Activated CD8-positive, alpha-beta T cell treated with anti-CD3 and anti-CD28 coated beads for 36 hours (primary cell): Measurements from ENCODE around the gene ST3GAL3. TPM values are rescaled to one million over a fixed set of nuclear protein-coding genes. Genes with fewer than 3 reads are reported as not detected.

Source experiments
- ATAC-seq: fragments of 200-7000 bp; cut with Tn5 transposase; one replicate; pipeline ENCODE4 v1.10.0; 2021; ENCODE audit warnings: mild to moderate bottlenecking, moderate library complexity
- CTCF ChIA-PET: fragments of 350-600 bp; sonication (Branson Sonifier 250); formaldehyde crosslinking; loops from one replicate; lab custom pipeline; 2021; ENCODE audit warnings: antibody characterized with exemption; lab: Charles Lee
- POLR2A ChIA-PET: fragments of 350-600 bp; sonication (Branson Sonifier 250); formaldehyde crosslinking; loops from one replicate; lab custom pipeline; 2021; ENCODE audit warnings: antibody characterized with exemption; lab: Charles Lee
- DNase-seq: peaks from one replicate; pipeline ENCODE4 v3.0.0-alpha.2; 2020
- H3K27ac Mint-ChIP-seq: one replicate; pipeline ENCODE4 v1.8.0; 2021; ENCODE audit warnings: mild to moderate bottlenecking, mixed read lengths
- H3K27me3 Mint-ChIP-seq: one replicate; pipeline ENCODE4 v1.8.0; 2021; ENCODE audit warnings: mixed read lengths
- H3K36me3 Mint-ChIP-seq: one replicate; pipeline ENCODE4 v1.8.0; 2021; ENCODE audit warnings: low read depth, mixed read lengths
- H3K4me1 Mint-ChIP-seq: one replicate; pipeline ENCODE4 v1.8.0; 2021; ENCODE audit warnings: low read depth, mixed read lengths
- H3K4me3 Mint-ChIP-seq: one replicate; pipeline ENCODE4 v1.8.0; 2021; ENCODE audit warnings: mild to moderate bottlenecking, moderate library complexity, mixed read lengths
- H3K9me3 Mint-ChIP-seq: one replicate; pipeline ENCODE4 v1.8.0; 2021; ENCODE audit warnings: mixed read lengths
- intact Hi-C: fragments of 100-400 bp; cut with micrococcal nuclease; formaldehyde crosslinking; loops from one replicate; pipeline ENCODE4 v1.10.0; 2022
- total RNA-seq, 2 experiments: library from RNA; stranded (reverse); gene quantifications; one replicate each; pipeline ENCODE4 v1.2.3, GENCODE V29; 2021
- TF ChIP-seq, protein P1 (sequence below): fragments of 200-600 bp; IDR thresholded peaks from one replicate; pipeline ENCODE4 v1.8.0; 2022; ENCODE audit warnings: antibody characterized with exemption, mild to moderate bottlenecking

The ST3GAL3 gene
- total RNA-seq, 2 experiments from 2014 or later, result 14.5 to 20.0 TPM

GRCh38 chr1:43930168-43930948 lies 223.0 kb downstream of the ST3GAL3 start:
- Mint-ChIP-seq H3K4me3 (no peak overlapping the region), H3K4me1 (peaks cover 19% of the 10 kb centered on the region), H3K27ac (no peak overlapping the region), H3K27me3 (peaks cover 19% of the 10 kb centered on the region), H3K36me3 (peaks cover 4% of the 10 kb centered on the region), H3K9me3 (no peaks in the 10 kb centered on the region)
- POLR2A ChIA-PET, result interaction anchor here (1.1 kb wide), 1 partner anchor 15 kb away, joined by 3 read pairs; no protein-coding TSS in a partner anchor
- peak; percentile 49 for DNase-seq
- TF ChIP-seq, protein P1, sequence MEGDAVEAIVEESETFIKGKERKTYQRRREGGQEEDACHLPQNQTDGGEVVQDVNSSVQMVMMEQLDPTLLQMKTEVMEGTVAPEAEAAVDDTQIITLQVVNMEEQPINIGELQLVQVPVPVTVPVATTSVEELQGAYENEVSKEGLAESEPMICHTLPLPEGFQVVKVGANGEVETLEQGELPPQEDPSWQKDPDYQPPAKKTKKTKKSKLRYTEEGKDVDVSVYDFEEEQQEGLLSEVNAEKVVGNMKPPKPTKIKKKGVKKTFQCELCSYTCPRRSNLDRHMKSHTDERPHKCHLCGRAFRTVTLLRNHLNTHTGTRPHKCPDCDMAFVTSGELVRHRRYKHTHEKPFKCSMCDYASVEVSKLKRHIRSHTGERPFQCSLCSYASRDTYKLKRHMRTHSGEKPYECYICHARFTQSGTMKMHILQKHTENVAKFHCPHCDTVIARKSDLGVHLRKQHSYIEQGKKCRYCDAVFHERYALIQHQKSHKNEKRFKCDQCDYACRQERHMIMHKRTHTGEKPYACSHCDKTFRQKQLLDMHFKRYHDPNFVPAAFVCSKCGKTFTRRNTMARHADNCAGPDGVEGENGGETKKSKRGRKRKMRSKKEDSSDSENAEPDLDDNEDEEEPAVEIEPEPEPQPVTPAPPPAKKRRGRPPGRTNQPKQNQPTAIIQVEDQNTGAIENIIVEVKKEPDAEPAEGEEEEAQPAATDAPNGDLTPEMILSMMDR, result peak; percentile 48
- no peak for ATAC-seq
- intact Hi-C loops, result loop anchor here (5.0 kb wide), 1 partner anchor 403 kb away; no protein-coding TSS in a partner anchor
- CTCF ChIA-PET, result interaction anchor here (0.7 to 12.8 kb wide), 15 partner anchors 9 to 402 kb away, joined by 3 to 307 read pairs (median 4); partner anchors contain the start of gene IPO13

GRCh38 chr1:43930949-43931275 lies 223.6 kb downstream of the ST3GAL3 start:
- intact Hi-C loops, result loop anchor here (5.0 kb wide), 1 partner anchor 404 kb away; no protein-coding TSS in a partner anchor

DNA sequence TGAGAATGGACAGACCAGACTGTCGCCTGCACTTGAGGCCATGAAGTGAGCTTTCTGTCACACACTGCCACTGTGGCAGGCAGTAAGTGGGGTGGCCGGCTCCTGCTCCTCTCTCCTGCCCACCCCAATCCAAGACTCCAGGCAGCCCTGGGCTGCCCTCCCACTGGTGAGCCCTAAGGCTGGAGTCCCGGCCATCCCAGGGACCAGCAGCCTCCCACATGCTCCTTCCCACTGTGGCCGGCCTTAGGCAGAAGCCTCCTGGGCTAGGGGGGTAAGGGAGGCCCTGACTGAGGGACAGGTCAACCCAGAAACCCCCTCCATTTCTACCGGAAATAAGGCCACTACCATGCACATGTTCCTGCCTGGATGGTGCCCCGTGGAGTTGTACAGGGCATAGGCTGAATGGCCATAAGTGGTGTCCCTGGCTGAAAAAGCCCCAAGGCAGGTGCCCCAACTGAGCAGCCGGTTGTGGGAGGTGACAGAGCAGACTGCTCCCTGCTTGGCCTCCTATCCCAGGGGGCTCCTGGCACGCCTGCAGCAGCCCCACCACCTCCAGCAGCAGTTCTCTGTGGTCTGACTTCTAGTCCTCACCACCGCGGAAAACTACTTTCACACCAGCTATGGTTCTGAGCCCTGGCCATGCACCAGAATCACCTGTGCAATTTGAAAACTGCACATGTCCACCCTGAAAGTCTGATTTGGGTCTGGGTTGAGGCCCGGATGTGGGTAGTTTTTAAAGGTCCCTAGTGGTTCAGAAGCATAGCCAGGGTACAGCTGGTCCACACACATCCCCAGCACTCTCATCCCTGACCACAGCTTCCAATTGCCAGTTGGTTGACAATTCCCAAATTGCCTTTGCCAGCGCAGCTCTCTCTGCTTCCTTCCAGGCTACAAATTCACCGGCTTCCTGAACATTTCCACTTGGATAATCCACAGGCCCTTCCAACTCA lies 224.7 kb downstream of the ST3GAL3 start:
- ATAC-seq, result no peak
- Mint-ChIP-seq H3K4me3 (no peak overlapping the region), H3K9me3 (no peaks in the 10 kb centered on the region), H3K27me3 (peaks cover 25% of the 10 kb centered on the region), H3K4me1 (peaks cover 24% of the 10 kb centered on the region), H3K27ac (no peak overlapping the region), H3K36me3 (no peaks in the 10 kb centered on the region)
- ChIA-PET POLR2A (interaction anchor here (1.0 kb wide), 1 partner anchor 16 kb away, joined by 3 read pairs; no protein-coding TSS in a partner anchor), CTCF (interaction anchor here (1.7 to 12.8 kb wide), 6 partner anchors 14 to 402 kb away, joined by 5 to 307 read pairs (median 16); partner anchors contain the start of genes IPO13 and PTPRF)
- no peak for DNase-seq
- intact Hi-C loops, result loop anchor here (5.0 kb wide), 1 partner anchor 405 kb away; no protein-coding TSS in a partner anchor
- TF ChIP-seq, protein P1, result no peak

More at GRCh38 chr1:43930949-43931275, 223.6 kb downstream of the ST3GAL3 start:
- no peak overlapping the region for H3K4me3 Mint-ChIP-seq
- peaks cover 23% of the 10 kb centered on the region for H3K27me3 Mint-ChIP-seq
- TF ChIP-seq, protein P1, result no peak
- no peak overlapping the region for H3K27ac Mint-ChIP-seq
- peaks cover 1% of the 10 kb centered on the region for H3K36me3 Mint-ChIP-seq
- CTCF ChIA-PET, result interaction anchor here (0.7 to 12.8 kb wide), 14 partner anchors 8 to 403 kb away, joined by 3 to 307 read pairs (median 4); partner anchors contain the start of gene IPO13
- H3K4me1 Mint-ChIP-seq, result peaks cover 22% of the 10 kb centered on the region
- POLR2A ChIA-PET, result no interaction called here
- H3K9me3 Mint-ChIP-seq, result no peaks in the 10 kb centered on the region
- ATAC-seq (no peak), DNase-seq (no peak)

- Mint-ChIP-seq H3K4me1 (peaks cover 24% of the 10 kb centered on the region), H3K36me3 (no peaks in the 10 kb centered on the region), H3K4me3 (peak overlapping the region; percentile 10), H3K9me3 (no peaks in the 10 kb centered on the region), H3K27ac (no peak overlapping the region), H3K27me3 (peaks cover 25% of the 10 kb centered on the region)
- TF ChIP-seq, protein P1, result no peak
- ATAC-seq (no peak), DNase-seq (no peak)
- ChIA-PET CTCF (interaction anchor here (1.0 to 12.8 kb wide), 7 partner anchors 11 to 403 kb away, joined by 3 to 307 read pairs (median 14); partner anchors contain the start of genes IPO13 and PTPRF), POLR2A (interaction anchor here (1.0 kb wide), 1 partner anchor 17 kb away, joined by 3 read pairs; no protein-coding TSS in a partner anchor)
- intact Hi-C loops, result loop anchor here (5.0 kb wide), 1 partner anchor 406 kb away; no protein-coding TSS in a partner anchor
These were observed 225.6 kb downstream of the ST3GAL3 start for GRCh38 chr1:43932786-43933385.
